Osteoblast (primary cell): ENCODE data around the gene LINC00237. TPM values are rescaled to one million over a fixed set of nuclear protein-coding genes. Genes with fewer than 3 reads are reported as not detected.

Experiments used
- DNase-seq: peaks from one replicate; pipeline ENCODE4 v3.0.0; 2011; ENCODE audit warnings: low spot score, mixed read lengths; ENCODE audit not compliant: insufficient read length; ENCODE audit errors: missing footprints
- H2AFZ ChIP-seq: 2 replicates; pipeline ENCODE4 v1.6.0; 2011; ENCODE audit warnings: mild to moderate bottlenecking, low read length
- H3K27ac ChIP-seq: 2 replicates; pipeline ENCODE4 v1.5.1; 2011; ENCODE audit warnings: mild to moderate bottlenecking, low read depth, low read length, moderate library complexity
- H3K27me3 ChIP-seq: 2 replicates; pipeline ENCODE4 v1.6.0; 2012; ENCODE audit warnings: mild to moderate bottlenecking, control low read depth, inconsistent platforms, low read length, moderate library complexity; ENCODE audit not compliant: insufficient read depth
- H3K36me3 ChIP-seq: 2 replicates; pipeline ENCODE4 v1.5.1; 2011; ENCODE audit warnings: mild to moderate bottlenecking, low read length, control low read depth, moderate library complexity; ENCODE audit not compliant: insufficient read depth
- H3K4me1 ChIP-seq: 2 replicates; pipeline ENCODE4 v1.5.1; 2011; ENCODE audit warnings: mild to moderate bottlenecking, low read length, control low read depth, moderate library complexity; ENCODE audit not compliant: insufficient read depth
- H3K4me2 ChIP-seq: 2 replicates; pipeline ENCODE4 v1.6.0; 2011; ENCODE audit warnings: mild to moderate bottlenecking, low read length; ENCODE audit not compliant: insufficient read depth
- H3K4me3 ChIP-seq: fragments of 200-600 bp; sonication (generic); 3 replicates; pipeline ENCODE4 v1.5.1; 2012; ENCODE audit warnings: mild to moderate bottlenecking, low read length, inconsistent platforms; ENCODE audit not compliant: insufficient read depth
- H3K79me2 ChIP-seq: 2 replicates; pipeline ENCODE4 v1.6.0; 2012; ENCODE audit warnings: mild to moderate bottlenecking, low read length, control low read depth, inconsistent platforms; ENCODE audit not compliant: insufficient read depth
- H3K9me3 ChIP-seq: 2 replicates; pipeline ENCODE4 v1.5.1; 2011; ENCODE audit warnings: low read depth, low read length, control low read depth
- H4K20me1 ChIP-seq: 2 replicates; pipeline ENCODE4 v1.6.0; 2012; ENCODE audit warnings: mild to moderate bottlenecking, low read length, control low read depth; ENCODE audit not compliant: insufficient read depth
- total RNA-seq: library from RNA; depleted of rRNA; stranded (reverse); fragments of >200 nt; gene quantifications from 2 replicates; pipeline ENCODE4 v1.2.3, GENCODE V29; 2012
- TF ChIP-seq, protein P1 (sequence below): IDR thresholded peaks from 2 replicates; pipeline ENCODE4 v1.5.1; 2011; ENCODE audit warnings: mild to moderate bottlenecking, low read depth, low read length, moderate library complexity; ENCODE audit errors: extremely low read depth

Gene LINC00237
- total RNA-seq, 1 donor, result not detected

DNA sequence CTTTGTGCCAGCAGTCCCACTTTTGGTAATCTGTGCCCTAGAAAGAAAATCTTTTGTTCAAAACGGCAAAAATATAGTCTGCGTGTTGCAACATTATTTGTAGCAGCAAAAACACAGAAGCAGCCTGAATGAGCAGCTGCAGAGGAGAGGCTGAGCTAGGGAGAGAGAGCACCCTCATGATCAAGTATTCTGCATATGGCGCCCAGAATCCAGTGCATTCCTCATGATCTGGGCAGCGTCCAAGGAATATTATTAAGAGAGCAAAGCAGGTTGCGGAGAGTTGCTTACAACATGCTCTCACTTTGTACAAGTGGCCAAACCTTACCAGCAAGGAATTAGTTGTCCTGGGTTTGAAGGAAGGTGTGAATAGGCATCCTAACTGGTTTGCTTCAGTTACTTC, 45.6 kb upstream of the LINC00237 start:
- H3K4me3 ChIP-seq, result no peak overlapping the region

DNA sequence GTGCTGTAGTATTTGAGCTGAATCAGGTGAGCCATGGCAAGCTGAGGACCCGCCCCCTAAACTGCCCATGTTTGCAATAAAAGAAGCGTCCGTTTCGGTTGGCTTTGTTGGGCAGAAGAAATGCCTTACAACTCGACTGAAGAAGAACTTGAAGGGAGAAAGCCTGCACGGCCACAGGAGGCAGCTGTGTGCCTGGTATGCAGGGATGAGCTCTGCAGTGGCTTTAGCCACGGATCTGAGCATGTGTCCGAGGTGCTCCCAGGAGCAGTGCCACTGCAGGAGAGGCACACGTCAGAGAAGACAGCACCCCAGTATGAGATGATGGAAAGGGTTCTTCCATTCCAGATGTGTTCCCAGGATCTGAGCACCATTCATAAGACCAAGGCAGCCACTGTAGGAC, 43.2 kb upstream of the LINC00237 start:
- H3K79me2 ChIP-seq, result no peaks in the 10 kb centered on the region
- no peak overlapping the region for H3K27ac ChIP-seq
- peaks cover 7% of the 10 kb centered on the region for H3K4me1 ChIP-seq
- no peaks in the 10 kb centered on the region for H3K27me3 ChIP-seq
- TF ChIP-seq, protein P1, sequence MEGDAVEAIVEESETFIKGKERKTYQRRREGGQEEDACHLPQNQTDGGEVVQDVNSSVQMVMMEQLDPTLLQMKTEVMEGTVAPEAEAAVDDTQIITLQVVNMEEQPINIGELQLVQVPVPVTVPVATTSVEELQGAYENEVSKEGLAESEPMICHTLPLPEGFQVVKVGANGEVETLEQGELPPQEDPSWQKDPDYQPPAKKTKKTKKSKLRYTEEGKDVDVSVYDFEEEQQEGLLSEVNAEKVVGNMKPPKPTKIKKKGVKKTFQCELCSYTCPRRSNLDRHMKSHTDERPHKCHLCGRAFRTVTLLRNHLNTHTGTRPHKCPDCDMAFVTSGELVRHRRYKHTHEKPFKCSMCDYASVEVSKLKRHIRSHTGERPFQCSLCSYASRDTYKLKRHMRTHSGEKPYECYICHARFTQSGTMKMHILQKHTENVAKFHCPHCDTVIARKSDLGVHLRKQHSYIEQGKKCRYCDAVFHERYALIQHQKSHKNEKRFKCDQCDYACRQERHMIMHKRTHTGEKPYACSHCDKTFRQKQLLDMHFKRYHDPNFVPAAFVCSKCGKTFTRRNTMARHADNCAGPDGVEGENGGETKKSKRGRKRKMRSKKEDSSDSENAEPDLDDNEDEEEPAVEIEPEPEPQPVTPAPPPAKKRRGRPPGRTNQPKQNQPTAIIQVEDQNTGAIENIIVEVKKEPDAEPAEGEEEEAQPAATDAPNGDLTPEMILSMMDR, result no peak
- no peak overlapping the region for H2AFZ ChIP-seq
- no peaks in the 10 kb centered on the region for H3K36me3 ChIP-seq
- H4K20me1 ChIP-seq, result no peaks in the 10 kb centered on the region
- H3K9me3 ChIP-seq, result no peaks in the 10 kb centered on the region
- H3K4me2 ChIP-seq, result no peak overlapping the region
- H3K4me3 ChIP-seq, result no peak overlapping the region
- no peak for DNase-seq

More for the DNA sequence above, 45.6 kb upstream of the LINC00237 start:
- H3K79me2 ChIP-seq, result no peaks in the 10 kb centered on the region
- no peak overlapping the region for H3K27ac ChIP-seq
- H3K4me1 ChIP-seq, result peaks cover 7% of the 10 kb centered on the region
- no peaks in the 10 kb centered on the region for H4K20me1 ChIP-seq
- DNase-seq, result no peak
- H3K4me2 ChIP-seq, result no peak overlapping the region
- H3K9me3 ChIP-seq, result no peaks in the 10 kb centered on the region
- no peaks in the 10 kb centered on the region for H3K27me3 ChIP-seq
- TF ChIP-seq, protein P1, result no peak
- no peaks in the 10 kb centered on the region for H3K36me3 ChIP-seq
- H2AFZ ChIP-seq, result no peak overlapping the region

DNA sequence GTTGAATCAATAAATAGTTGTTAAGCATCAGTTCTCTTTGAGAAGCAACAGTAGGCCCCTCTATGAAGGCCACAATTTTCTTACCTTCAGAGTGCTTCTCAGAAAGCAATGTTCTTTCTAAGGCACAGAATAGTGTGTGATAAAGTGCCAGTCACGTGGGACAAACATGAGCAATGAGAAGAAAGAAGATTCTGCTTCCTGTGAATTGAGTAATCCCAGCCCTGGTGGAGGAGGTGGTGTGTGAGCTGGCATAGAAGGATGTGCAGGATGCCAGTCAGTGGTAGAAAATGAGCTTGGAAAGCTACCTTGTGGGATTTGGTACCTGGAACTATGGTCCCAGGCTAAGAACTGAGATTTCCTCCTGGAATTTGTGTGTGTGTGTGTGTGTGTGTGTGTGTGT, 41.4 kb upstream of the LINC00237 start:
- Histone ChIP-seq H3K79me2 (no peaks in the 10 kb centered on the region), H3K4me1 (peaks cover 7% of the 10 kb centered on the region), H3K27ac (peak overlapping the region; percentile 24), H2AFZ (peak overlapping the region; percentile 58), H3K9me3 (no peaks in the 10 kb centered on the region), H3K36me3 (no peaks in the 10 kb centered on the region), H3K4me3 (no peak overlapping the region), H4K20me1 (no peaks in the 10 kb centered on the region), H3K4me2 (no peak overlapping the region), H3K27me3 (no peaks in the 10 kb centered on the region)
- DNase-seq, result peak; percentile 17
- TF ChIP-seq, protein P1, result no peak

DNA sequence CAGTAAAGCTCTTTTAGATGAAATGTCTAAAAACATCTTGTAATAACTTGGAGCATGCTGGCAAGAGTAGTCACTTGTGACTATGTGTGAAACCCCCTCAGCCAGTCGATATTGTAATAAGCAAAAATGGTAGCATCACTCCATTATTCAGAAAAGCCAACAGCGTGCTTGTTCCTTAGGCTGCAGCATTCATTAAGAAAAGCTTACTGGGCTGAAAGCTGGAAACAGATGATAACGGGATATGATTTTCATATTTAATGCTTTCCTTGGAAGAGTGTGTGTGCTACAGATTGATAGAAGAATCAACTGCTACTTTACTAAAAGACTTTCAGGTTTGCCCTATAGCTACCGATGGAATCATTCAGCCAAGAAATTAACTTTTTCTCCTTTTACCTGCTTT, 40.1 kb upstream of the LINC00237 start:
- no peak for DNase-seq
- Histone ChIP-seq H2AFZ (no peak overlapping the region), H3K4me1 (peaks cover 7% of the 10 kb centered on the region), H3K36me3 (no peaks in the 10 kb centered on the region), H3K27ac (no peak overlapping the region), H3K79me2 (no peaks in the 10 kb centered on the region), H3K9me3 (no peaks in the 10 kb centered on the region), H3K4me3 (no peak overlapping the region), H4K20me1 (no peaks in the 10 kb centered on the region), H3K4me2 (no peak overlapping the region), H3K27me3 (no peaks in the 10 kb centered on the region)
- TF ChIP-seq, protein P1, result no peak
